Esophagus mucosa (tissue), 1 donor: Measurements from ENCODE around the gene PPP1CA. TPM values are rescaled to one million over a fixed set of nuclear protein-coding genes. Genes with fewer than 3 reads are reported as not detected.
A peak's percentile ranks its signal among the peaks of the same experiment; 100 is the strongest.

Experiments
- ATAC-seq: fragments of 200-7000 bp; cut with Tn5 transposase; one replicate; pipeline ENCODE4 v1.9.1; 2020
- total RNA-seq: library from RNA; stranded (reverse); gene quantifications from one replicate; pipeline ENCODE4 v1.2.4, GENCODE V29; 2023
- donor health status: DM: yes; HTN: yes; CAD: no.

Gene PPP1CA
- 188 TPM for total RNA-seq

DNA sequence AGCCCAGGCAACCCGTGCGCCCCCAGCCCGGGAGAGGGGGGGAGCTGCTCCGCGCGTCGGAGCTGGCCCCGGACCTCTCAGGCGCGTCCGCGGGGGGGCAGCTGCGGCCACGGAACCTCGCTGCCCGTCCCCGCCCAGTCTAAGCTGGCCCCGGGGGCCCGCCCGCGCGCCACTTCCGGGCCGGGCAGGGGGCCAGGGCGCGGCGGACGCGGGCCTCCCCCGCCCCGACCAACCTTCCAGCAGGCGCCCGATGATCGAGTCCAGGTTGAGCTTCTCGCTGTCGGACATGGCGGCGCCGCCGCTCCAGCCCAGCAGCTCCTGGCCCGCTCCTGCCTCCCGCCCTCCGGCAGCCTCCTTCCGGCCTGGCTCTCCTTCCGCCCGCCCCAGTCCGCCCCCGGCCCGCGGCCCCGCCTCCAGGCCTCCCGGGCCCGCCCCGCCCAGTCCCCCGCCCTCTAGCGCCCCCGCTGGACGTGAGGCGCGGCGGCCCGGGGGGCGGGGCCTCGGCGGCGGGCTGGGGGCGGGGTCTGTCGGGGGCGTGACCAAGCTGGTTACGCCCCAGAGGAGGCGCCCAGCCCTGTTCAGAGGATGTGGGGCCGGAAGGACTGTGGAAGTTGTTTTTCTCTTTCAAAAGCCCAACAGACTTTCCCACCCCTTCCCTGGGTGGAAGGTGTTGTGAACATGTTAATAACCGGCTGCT, at the start of gene PPP1CA:
TSS of gene PPP1CA (minus strand) at position 364 of the 697 bp plus-strand sequence. CDS start at position 288, 76 bp downstream.
- ATAC-seq, result peak; percentile 89

DNA sequence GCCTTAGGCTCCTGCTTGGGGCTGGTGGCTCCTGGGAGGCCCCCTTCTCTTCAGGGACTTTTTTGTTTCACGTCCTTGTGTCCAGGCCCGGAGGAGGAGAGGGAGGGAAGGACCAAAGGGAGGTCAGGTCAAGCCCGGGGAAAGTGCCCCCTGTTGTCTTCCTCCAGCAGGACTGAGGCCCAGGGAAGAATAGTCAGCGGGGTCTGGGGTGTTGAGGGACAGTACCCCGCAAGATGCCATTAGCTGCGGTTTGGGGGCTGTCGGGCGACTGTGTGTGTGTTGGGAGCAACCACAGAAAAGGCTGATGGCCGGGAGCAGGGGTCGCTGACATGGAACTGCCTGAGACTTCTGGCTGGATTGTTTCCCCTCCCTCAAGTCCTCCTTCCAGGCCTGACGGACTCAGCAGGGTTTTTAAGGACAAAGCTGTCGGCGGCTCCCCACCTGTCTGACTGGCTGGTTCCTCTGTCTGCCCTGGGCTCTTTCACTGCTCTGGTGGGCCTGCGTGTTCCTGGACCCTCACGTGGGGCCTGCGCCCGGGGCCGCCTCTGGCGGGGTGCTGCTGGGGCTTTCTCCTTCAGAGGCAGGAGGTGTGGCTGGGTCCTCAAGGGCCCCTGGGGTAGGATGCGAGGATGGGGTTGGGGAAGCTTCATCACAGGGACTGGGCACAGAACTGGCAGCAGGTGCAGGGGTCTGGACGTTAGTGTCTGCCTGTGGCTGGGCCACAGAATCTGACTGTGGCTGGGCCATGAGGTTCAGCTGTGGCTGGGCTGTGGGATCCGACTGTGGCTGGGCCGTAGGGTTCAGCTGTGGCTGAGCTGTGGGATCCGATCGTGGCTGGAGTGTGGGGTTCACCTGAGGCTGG, 49.4 kb upstream of the PPP1CA start:
- ATAC-seq, result no peak

DNA sequence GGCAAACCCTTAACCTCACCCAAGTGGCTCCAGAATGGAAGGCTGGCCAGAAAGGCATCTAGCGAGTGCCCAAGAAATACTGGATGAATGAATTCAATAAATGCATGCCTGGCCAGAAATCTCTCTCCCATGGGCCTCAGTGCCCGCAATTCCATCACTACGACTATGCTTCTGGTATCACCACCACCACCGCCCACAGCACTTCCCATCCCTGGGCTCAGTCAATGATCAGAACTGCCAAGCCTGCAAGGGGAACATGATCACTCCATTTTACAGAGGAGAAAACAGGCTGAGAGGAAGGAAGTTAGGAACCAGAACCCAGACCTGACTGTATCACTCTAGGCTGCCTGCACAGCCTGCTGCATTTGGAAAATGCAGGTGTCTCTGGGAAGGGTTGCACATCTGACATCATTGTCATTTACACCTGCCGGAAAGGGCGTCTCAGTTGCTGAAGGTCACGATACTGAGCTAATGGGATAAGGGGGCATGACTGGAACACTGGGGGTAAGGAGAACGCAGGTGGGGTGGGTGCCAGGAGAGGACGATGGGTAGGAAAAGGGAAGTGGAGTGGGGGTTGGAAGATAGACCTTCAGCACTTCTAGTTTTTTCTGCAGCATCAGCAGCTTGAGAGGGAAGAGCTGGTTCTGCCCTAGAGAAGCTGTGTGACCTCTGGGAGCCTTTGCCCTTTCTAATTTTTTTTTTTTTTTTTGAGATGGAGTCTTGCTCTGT, 47.6 kb upstream of the PPP1CA start:
- no peak for ATAC-seq

DNA sequence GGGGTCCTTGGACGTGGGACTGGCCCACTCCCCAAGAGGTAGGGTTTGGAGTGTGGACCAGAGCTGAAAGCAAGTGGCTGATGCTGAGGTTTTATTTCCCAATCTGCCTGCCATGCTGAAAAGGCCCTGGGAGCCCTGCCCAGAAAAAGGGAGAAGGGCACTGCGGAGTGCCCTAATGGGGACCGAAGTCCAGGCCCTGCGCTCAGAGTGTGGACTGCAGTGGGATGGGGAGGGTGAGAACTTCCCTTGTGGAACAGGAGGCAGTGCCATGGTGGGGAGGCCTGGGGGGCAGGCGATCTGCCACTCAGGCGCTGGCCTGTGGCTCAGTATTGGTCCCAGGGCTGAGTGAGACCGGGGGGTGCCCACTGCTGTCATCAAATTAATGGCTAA, 46.6 kb upstream of the PPP1CA start:
- ATAC-seq, result no peak

DNA sequence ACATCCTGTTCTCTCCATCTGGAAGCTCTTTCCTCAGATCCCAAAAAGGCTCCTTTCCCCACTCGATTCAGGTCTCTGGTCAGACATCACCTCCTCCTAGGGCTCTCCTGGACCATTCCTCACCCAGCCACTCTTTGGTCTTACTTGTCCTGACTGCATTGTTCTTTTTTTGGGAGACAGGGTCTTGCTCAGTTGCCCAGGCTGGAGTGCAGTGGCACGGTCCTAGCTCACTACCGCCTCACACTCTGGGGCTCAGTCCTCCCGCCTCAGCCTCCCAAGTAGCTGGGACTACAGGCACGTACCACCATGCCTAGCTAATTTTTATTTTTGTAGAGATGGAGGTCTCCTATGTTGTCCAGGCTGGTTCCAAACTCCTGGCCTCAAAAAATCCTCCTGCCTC, 43.9 kb upstream of the PPP1CA start:
- ATAC-seq, result no peak

DNA sequence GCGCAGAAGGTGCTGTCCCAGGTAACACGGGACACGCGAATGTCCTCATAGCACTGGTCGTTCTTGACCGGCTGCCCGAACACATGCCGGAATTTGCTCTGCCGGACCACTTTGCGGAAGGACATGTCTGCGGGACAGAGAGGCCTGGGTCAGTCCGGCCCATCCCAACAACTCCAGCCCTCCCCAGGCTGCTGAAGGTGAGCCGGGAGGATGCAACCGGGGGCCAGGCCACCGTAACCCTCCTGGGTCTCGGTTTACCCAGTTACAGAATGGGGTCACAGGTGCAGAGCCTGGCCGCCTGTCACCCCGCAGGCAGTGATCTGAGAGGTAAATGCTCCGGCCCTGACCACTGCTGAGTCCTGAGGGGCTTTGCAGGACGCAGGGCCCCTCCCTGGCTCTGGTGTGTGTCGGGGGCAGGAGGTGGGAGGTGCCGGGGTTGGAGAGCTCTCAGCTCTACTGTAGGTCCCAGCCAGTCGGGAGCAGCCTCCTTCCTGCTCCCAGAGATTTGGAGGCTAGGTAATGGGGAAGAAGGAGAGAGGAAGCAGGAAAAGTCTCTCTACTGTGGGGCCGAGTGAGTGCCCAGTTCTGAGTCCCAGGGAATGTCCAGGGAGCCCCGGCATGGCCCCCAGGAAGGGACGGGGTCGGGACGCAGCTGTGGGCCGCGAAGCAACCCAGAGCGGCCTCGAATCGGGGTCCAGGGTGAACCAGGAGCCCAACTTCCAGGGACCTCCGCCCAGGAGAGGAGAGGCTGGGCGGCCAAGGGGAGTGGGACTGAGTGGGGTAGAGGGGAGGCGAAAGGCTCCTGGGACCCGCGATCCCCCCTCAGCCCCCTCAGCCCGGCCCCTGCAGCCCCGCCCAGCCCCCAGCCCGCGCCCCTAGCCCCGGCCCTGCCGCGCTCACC, 41.1 kb upstream of the PPP1CA start:
- ATAC-seq, result peak; percentile 7

DNA sequence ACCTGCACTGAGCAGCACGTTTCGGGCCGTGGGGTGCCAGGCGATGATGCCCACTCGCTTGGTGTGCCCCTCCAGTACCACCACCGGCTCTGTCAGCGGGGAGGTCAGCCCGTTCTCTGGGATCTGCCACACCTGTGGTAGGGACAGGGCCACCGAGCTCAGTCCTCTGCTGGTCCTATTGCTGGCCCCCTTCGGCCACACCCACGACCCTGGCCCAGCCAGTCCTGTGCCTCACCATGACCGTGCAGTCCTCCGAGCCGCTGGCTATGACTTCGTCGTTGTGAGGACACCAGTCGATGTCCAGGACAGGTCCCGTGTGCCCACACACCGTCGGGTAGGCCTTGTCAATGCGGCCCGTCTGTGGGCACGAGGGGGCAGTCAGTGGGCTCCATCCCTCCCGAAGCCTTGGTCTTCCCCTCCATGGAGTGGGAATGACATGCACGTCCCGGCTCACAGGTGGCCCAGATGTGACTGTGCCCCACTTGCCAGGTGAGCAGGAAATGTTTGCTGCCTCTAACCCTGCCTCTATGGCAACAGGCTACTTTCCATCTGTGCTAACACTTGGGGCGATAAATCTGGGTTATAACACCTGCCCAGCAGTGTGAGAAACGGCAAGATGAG, 40.2 kb upstream of the PPP1CA start:
- ATAC-seq, result no peak

DNA sequence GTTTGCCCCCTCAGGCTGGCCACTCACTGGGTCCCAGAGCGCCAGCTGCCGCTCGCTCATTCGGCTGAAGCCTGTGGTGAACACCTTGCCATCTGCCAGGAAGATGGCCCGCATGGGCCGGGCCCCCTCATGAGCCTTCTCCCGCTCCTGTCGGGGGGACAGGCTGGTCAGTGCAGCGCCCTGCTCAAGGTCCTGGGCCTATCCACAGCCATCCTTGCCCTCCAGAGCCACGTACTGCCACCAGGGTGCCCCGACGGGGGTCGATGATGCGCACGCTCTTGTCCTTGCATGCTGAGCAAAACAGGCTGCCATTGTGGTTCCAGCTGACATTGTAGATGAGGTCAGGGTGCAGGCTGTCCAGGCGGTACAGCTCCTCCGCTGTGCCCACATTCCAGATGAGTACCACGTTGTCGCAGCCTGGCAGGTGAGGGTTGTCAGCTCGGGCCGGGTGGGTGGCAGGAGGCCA, 39.5 kb upstream of the PPP1CA start:
- ATAC-seq, result no peak

DNA sequence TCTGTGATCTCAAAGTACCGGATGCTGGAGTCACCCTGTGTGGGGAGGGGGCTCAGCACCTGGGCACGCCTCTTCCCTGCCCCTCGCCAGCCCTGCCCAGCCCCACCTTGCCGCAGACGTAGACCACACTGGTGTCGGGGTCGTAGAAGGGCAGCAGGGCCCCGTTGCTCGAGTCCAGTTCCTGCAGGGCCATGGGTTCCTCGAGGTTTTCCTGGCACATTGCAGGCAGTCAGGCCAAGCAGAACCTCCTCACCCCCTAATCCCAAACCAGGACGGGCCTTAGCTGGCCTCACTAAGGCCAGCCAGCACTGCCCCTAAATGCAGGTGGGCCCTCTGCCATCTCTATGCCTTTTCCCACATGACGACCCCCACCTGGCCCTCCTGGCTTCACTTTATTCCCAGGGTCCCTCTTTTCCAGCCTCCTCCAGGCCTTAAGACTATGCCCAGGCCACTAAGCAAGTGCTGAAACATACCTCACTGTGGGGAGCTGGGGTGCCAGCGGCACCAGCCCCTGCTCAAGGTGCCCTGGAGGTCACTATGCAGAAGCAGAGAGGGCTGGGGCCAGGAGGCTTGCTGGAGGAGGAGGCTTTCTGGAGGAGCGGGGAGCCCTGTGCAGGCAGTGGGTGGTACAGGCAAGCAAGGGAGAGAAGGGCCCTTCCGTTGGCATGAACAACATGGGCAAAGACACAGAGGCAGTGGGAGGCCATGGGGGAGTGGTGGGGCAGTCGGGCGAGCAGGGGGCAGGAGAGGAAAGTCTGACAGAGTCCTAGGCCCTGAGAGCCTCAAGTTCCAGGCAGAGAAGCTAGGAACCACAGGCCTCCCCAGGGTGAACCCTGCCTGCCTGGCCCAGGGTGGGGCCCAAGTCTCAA, 38.8 kb upstream of the PPP1CA start:
- ATAC-seq, result no peak

DNA sequence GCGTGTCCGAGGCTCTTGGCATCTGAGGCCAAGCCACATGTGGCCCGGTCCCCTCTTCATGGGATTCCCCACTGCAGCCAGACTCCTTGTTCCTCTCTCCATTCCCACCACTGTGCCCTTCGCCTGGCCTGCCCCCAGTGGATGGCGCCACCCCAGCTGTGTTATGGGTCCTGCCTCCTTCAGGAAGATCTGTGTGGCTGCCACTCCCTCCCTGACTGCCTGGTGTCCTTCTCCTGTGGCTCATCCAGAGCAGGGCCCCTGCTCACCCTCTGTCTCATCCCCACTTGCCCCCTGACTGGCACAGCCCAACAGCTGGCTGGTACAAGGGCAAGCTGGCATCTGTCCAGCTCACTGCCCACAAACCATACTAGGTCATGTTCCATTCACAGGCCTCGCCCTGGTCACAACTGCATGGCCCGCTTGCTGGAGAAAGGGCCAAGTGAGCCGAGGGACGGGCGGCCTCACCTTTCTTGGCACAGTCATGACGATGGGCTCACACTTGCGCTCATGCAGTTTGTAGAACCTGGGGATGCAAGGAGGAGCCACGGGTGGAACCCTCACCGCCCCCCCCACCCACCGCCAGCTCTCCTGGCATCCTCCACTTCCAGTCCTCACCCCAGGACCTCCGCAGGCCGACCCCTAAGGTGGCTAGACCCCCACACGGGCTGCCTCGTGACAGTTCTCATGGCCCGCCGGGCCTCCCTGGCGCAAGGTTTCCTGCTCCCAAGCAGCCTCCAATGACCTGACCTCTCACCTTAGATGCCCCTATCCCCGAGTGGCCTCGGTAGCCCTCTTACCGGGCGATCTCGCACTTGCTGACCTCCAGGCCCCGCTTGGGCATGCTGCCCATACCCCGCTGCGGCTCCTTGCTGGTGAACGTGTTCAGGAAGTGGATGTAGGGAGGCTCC, 37.9 kb upstream of the PPP1CA start:
- peak; percentile 1 for ATAC-seq

DNA sequence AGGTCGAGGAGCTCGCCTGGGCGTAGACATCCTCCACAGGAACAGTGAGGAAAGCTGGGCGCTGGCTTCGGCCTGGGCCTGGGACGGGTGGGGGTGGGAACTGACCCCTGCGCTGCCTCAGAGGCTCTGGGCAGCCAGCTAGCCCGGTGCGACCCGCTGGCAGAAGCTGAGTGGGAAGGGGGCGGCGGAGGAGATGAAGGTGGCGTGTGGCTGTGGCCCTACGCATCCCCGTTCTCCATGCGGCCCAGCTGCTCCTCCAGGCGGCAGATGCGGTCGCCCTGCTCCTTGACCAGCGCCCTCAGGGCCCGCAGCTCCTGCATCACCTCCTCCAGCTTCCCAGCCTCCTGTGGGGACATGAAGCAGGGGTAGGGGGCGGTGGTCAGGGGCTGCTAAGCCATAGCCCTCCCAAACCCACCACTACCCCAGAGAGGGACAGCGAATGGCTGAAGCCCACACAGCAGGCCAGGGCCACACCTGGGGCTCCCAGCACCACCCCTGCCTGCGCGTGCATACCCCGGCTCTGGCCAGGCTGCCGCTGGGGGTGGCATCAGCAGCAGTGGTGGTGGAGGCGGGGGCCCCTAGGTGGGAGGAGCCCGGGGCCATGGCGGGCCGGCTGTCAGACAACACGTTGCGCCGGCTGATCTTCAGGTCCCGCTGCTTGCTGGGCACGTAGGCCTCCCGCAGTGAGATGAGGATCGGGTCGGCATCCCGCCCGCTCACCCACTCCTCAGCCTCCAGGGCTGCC, 36.7 kb upstream of the PPP1CA start:
- ATAC-seq, result peak; percentile 2

DNA sequence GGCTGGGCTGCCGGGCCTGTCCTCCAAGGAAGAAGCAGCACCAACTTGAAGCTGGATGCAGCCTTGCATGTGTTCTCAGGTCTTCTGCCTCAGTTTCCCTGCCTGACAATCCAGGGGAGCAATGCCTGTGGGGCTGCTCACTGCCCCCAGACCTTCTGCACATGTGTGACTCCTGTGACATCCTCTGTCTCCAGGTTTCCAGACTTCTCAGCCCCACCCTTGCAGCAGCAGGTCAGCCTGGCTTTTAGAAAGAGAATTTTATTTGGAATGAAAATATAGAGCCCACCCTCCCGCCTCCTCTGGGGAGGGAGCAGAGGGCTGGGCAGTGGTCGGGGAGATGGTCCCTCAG, 36.1 kb upstream of the PPP1CA start:
- no peak for ATAC-seq

DNA sequence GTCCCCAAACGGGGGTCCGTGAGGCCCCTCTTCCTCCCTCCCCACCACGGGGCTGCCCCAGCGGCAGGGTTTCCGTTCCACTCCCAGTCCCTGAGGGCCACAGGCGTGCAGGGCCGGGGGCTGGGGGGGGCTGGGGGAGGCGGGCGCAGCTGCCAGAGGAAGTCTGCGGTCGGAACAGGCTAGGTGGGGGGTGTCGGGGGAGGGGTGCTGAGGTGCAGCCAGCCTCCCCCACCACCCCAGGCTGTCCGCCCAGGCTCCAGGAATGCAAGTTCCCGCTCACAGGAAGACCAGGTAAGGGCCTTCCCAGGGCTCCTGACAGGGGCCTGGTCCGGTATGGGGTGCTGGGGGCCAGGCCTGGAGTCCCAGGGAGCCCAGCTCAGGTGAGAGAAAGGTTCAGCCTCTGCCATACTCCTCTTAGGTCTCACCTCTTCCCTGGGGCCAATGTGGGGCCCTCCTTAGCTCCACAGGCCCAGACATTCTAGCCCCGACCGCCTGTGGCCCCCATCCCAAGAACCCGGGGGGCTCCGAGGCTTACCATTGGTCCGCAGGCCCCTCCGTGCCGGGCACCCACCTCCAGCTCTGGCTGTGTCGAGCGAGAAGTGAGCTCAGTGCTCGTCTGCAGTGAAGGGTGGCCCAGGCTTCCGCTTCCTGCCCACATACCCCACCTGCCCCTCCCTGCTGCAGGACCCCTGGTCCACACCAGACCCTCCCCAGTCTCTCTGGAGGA, 35.6 kb upstream of the PPP1CA start, which contains the start of gene PTPRCAP:
TSS of gene PTPRCAP (minus strand) at position 601 of the 727 bp plus-strand sequence. CDS start at position 538, 63 bp downstream.
- peak; percentile 10 for ATAC-seq

DNA sequence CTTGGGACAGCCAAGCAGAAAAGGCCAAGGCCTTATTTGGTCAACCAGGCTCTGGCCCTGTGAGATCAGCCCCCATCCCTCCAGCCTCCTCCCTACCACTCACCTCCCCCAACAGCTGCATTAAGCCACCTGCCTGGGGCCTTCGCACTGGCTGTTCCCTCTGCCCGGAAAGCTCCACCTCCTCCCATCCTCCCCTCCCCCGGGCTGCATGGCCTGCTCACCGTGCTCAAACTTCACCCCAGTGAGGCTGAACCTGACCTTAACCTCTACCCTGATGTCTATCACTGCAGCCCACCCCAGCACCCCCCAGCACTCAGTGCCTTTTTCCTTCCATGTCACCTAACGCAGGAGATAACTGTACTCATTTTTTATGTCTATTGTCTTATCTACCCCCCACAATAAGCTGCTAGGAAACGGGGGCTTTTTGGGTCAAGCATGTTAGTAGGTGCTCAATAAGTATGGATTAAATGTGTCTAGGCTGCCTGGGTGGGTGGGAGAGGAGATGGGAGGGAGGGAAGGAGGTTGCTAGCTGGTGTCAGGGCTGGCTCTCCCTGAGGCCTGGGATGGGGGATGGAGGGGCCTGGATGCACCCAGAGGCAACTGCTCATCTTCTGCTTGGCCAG, 34.9 kb upstream of the PPP1CA start:
- ATAC-seq, result peak; percentile 12

DNA sequence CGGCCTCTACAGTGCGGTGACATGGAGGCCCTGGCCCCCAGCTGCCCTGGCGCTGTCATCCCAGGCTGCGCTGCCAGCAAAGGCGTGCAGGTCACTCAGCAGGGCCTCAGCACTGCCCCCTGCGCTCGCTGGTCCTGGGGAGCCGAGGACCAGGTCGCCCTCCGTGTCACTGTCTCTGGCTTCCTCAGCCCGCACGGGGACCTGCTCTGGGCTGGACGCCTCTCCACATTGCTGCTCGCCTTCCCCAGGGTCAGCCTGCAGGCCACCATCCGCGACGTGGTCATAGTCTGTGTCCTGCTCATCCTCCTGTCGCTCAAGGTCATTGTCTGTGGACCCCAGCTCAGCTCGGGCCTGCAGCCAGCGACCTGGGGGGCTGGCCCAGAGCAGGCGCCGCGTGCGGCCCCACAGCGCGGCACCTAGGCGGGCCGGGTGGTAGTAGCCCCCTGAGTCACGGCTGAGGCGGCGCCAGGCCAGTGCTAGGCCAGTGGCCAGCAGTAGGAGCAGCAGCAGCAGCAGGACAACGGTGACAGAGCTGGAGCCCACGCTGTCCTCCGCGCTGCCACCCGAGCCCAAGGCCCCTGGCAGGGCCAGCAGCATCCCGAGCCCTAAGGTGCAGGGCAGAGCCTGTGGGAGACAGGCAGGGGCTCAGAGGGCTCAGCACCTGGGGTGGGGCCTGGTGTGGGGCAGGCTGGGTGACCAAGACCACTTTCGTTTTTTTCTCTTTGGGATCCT, 34.2 kb upstream of the PPP1CA start:
- ATAC-seq, result no peak

DNA sequence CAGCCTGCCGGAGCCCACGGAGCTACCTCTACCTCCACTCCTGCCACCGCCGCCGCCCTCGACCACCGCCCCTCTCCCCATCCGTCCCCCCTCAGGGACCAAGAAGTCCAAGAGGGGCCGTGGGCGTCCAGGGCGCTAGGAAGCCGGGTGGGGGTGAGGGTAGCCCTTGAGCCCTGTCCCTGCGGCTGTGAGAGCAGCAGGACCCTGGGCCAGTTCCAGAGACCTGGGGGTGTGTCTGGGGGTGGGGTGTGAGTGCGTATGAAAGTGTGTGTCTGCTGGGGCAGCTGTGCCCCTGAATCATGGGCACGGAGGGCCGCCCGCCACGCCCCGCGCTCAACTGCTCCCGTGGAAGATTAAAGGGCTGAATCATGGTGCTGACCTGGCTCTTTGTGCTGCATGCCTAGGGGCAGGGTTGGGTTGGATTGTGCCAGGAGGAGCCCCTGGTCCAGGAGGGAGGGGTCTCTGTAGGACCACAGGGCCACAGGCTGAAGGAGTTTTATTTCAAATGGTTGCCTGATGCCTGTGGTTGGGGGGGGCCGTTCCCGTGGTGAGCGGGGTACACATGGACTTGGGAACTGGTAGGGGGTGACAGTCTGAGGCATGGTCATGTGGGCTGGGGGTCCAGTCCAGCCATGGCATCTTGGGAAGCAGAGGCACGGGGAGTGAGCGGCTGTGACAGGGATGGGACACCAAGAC, 33.5 kb upstream of the PPP1CA start:
- ATAC-seq, result peak; percentile 54
